HG03342 (cell line): ENCODE data around the gene AUTS2.

ENCODE experiments used
- ATAC-seq: cut with Tn5 transposase; IDR thresholded peaks from one replicate; pipeline ENCODE4 v1.9.1; 2021; ENCODE audit warnings: mild to moderate bottlenecking, moderate library complexity; ENCODE audit not compliant: unreplicated experiment

The AUTS2 gene

DNA sequence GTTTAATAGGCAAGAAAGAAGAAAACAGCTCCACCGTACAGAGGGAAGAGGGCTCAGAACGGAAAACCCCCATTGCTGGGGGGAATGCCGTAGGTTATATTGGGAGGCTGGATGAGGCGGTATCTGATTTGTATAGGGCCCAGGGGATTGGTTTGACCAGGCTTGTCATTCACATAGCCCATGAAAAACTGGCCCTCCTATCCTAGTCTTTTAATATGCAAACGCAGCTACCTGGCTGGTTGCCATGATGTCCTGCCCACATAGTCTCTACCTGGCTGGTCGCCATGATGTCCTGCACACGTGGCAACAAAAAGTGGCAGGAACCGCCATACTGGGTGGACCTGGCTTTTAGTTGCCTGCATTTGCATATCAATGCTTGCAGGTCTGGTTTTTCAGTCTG is 84.7 kb downstream of the AUTS2 start:
- no peak for ATAC-seq

GRCh38 chr7:69684369-69685292 is 86.4 kb downstream of the AUTS2 start:
- ATAC-seq = peak; percentile 10

DNA sequence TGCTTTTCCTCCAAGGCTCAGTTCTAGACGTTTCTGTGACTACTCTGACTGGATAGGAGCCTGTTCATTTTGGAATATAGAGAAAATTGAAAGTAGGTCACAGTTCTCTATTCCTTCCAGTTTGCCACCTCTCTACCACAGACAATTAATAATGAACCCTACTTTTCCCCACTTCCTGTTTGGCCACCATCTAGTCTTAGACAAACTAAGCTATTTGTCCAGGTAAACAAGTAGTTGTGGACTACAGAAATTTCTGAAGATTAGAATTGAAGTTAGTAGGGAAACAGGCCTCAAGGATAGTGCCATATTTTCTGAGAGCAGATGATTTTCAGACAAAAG is 87.0 kb downstream of the AUTS2 start:
- peak; percentile 49 for ATAC-seq

GRCh38 chr7:69686366-69686765 is 88.1 kb downstream of the AUTS2 start:
- ATAC-seq = no peak

DNA sequence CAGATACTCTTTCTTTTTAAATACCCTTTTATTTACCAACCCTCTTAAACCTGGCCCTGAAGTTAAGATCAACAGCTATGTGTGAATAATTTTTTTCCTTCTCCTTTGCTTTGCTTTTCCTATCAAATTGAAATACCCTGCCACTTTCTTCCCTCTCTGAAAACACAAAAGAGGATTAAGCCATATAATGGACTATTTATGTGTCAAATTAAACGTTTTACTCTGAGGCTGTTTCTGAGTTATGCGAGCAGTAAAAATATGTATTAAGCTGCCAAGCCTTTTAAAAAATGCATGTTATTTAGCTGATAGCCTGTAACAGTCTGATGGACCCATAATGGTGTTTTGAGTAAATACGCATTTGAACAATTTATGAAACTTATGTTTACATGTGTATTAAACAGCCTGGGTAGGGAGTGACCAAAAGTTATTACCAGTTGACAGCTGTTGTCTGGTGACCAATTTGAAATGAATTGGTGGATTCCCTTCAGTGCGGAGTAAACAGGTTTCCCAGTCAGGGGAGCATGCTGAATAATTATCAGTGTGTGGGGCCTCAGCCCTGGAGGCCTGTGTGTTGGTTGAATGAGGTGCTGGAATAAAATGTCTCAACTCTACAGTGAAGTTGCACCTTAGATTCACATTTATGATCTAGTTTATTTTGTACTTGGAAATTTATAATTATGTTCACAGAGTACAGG is 89.6 kb downstream of the AUTS2 start:
- ATAC-seq = no peak

- ATAC-seq = no peak
Observed at GRCh38 chr7:69690329-69690728, 92.1 kb downstream of the AUTS2 start.

DNA sequence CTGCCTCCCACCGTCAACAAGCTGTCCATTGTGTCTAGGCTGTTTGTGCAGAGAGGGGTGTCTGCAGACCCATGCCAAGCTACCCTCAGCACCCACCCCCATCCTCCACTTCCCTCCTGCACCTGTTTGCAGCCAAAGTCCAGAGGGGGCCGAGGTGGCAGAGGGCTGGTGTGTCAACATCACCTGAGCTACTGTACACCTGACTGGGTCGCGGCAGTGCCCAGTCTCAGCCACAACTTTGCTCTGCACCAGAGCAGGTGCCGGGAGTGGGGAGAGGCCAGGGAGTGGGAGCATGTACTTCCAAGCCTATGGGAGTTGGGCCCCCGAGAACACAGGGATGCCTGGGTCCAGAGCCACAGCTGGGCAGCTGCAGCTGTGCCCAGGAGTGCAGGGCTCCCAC is 93.1 kb downstream of the AUTS2 start:
- ATAC-seq = no peak

DNA sequence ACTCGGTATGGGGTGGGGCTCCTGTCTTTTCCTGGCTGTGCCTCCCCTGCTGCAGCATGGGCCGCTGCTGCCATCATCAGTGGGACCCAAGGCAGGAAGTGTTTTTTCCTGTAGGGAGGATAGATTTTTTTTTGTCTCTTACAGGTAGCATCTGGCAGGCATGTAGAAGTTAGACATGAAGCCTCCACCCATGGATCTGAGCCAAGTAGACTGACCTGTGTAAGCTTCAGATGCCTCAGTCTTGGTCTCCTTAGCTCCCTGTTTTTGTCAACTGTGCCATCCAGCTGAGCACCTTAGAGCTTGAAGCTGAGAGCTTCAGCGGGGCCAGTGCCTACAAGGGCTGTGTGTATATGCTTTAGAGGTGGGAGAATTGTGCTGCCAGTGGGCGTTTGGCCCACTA is 93.5 kb downstream of the AUTS2 start:
- ATAC-seq = no peak

DNA sequence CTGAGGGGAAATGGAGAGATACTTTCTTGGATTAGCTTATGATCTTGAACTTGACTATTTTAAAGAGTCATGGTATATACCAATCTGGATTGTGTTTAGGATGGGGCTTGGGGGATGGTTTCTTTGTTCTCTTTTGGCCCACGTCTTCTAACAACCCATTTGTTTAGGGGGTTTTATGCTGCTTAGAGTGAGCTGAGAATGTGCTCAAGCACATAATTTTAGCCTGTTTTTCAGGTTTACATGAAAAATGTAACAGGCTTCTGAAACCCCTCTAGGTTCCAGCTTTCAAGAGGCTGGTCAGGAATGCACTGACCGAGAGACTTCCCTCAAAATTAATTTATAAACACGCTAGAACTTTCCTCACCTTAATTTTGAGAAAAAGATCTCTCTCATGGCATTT is 94.3 kb downstream of the AUTS2 start:
- ATAC-seq = no peak

DNA sequence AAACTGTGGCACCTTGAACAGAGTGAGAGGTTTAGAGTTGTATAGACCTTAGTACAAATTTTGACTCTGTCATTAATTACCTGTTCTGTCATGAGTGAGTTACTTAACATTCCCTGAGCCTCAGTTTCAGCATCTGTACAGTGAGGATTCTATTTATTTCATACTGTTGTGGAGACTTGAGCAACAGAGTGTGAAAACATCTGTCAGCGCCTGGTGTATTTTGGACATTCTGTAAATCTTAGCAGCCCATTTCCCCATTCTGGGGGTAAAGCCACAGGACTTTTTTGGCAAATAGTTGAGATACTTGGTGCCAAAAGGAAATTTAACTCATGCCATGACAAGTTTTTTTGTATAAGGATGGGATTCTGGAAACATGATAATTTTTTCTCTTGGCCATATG is 94.8 kb downstream of the AUTS2 start:
- ATAC-seq = no peak

- peak; percentile 85 for ATAC-seq
Observed at GRCh38 chr7:69696054-69696591, 97.8 kb downstream of the AUTS2 start.

- ATAC-seq = no peak
Observed at GRCh38 chr7:69696686-69697685, 98.7 kb downstream of the AUTS2 start.

GRCh38 chr7:69698109-69698825 is 100.0 kb downstream of the AUTS2 start:
- no peak for ATAC-seq

- no peak for ATAC-seq
Observed at GRCh38 chr7:69699931-69700330, 101.7 kb downstream of the AUTS2 start.

GRCh38 chr7:69700331-69700730 is 102.1 kb downstream of the AUTS2 start:
- ATAC-seq = no peak

- no peak for ATAC-seq
Observed at GRCh38 chr7:69701288-69701687, 103.0 kb downstream of the AUTS2 start.

GRCh38 chr7:69702357-69702756 is 104.1 kb downstream of the AUTS2 start:
- ATAC-seq = no peak

DNA sequence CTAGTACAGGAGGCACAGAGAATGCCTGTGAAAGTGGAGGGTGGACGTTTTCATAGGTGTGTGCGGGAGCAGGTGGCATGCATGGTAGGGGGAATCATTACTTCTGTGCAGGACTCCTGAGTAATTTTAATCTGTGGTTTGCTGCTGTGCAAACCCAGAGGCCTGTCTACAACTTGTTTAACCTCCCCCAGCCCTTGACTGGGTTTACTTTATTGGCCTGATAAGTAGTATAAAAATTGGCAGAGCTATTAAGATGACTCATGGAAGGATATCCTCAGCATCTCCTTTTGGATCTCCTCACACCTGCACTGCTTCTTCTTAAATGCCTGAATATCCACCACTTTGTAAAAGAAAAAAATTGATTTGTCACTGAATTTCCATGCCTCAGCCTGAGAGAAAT is 104.8 kb downstream of the AUTS2 start:
- no peak for ATAC-seq

DNA sequence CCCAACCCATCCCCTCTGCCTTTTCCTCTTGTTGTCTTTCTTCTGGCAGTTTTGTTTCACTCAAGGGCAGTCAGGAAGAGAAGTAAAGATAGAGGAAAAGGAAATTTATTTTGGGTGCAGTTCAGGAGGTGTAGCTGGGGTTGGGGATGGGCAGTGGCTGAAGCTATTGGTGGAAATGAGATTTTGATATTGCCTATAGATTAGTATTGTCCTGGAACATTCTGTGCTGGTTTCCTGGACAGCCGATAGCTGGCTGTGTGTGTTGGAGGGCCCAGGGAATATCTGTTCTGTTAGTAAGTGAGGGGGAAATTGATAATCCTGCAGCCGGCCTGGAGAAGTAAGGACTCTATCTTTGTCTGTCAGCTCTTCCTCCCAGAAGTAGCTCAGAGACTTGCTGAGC is 107.8 kb downstream of the AUTS2 start:
- ATAC-seq = no peak

GRCh38 chr7:69708857-69709256 is 110.6 kb downstream of the AUTS2 start:
- no peak for ATAC-seq
